CD4-positive, alpha-beta memory T cell (primary cell): Measurements from ENCODE around the gene SPZ1. TPM values are rescaled to one million over a fixed set of nuclear protein-coding genes. Genes with fewer than 3 reads are reported as not detected.

Source experiments
- CTCF ChIA-PET: fragments of 350-600 bp; sonication (Branson Sonifier 250); formaldehyde crosslinking; loops from one replicate; lab custom pipeline; 2021; ENCODE audit warnings: inconsistent platforms; ENCODE audit not compliant: partially characterized antibody; lab: Charles Lee
- POLR2A ChIA-PET: fragments of 350-600 bp; sonication (Branson Sonifier 250); formaldehyde crosslinking; loops from one replicate; lab custom pipeline; 2021; ENCODE audit not compliant: partially characterized antibody; lab: Charles Lee
- DNase-seq, 5 donors: peaks; one replicate each; pipeline versions ENCODE4 v3.0.0 to v3.0.0-alpha.2; 2020 to 2022; ENCODE audit warnings: mixed read lengths in 1 of 5
- H3K27ac ChIP-seq: one replicate; pipeline ENCODE4 v1.7.0; 2013; ENCODE audit warnings: low read depth, low read length
- H3K27me3 ChIP-seq: 2 replicates; pipeline ENCODE4 v1.7.0; 2013; ENCODE audit warnings: mild to moderate bottlenecking, low read length, moderate library complexity; ENCODE audit not compliant: insufficient read depth
- H3K36me3 ChIP-seq: 2 replicates; pipeline ENCODE4 v1.7.0; 2013; ENCODE audit warnings: mild to moderate bottlenecking, low read length, moderate library complexity; ENCODE audit not compliant: insufficient read depth
- H3K4me1 ChIP-seq: 2 replicates; pipeline ENCODE4 v1.7.0; 2013; ENCODE audit warnings: mild to moderate bottlenecking, low read length, moderate library complexity; ENCODE audit not compliant: insufficient read depth
- H3K4me3 ChIP-seq, 2 donors: one replicate each; pipeline ENCODE4 v1.7.0; 2013; ENCODE audit warnings: low read length in 2 of 2, mild to moderate bottlenecking in 1 of 2
- H3K9me3 ChIP-seq, 2 donors: one replicate each; pipeline ENCODE4 v1.7.0; 2013; ENCODE audit warnings: low read length in 2 of 2, control low read depth in 1 of 2; ENCODE audit not compliant: control insufficient read depth in 1 of 2
- H3K27ac Mint-ChIP-seq, 7 donors: one replicate each; pipeline ENCODE4 v1.8.0; 2020 to 2021; ENCODE audit warnings: mixed read lengths in 7 of 7, mild to moderate bottlenecking in 6 of 7, inconsistent platforms in 3 of 7, moderate library complexity in 3 of 7
- H3K27me3 Mint-ChIP-seq, 2 donors: one replicate each; pipeline ENCODE4 v1.8.0; 2020 to 2021; ENCODE audit warnings: mixed read lengths in 2 of 2
- H3K36me3 Mint-ChIP-seq, 2 donors: one replicate each; pipeline ENCODE4 v1.8.0; 2020 to 2021; ENCODE audit warnings: mixed read lengths in 2 of 2, inconsistent platforms in 1 of 2, mild to moderate bottlenecking in 1 of 2
- H3K4me1 Mint-ChIP-seq, 4 donors: one replicate each; pipeline ENCODE4 v1.8.0; 2020 to 2021; ENCODE audit warnings: mixed read lengths in 4 of 4, mild to moderate bottlenecking in 1 of 4
- H3K4me3 Mint-ChIP-seq, 8 donors: one replicate each; pipeline ENCODE4 v1.8.0; 2020 to 2021; ENCODE audit warnings: mixed read lengths in 8 of 8, mild to moderate bottlenecking in 7 of 8, moderate library complexity in 6 of 8, inconsistent platforms in 3 of 8
- H3K9me3 Mint-ChIP-seq, 8 donors: one replicate each; pipeline ENCODE4 v1.8.0; 2020 to 2021; ENCODE audit warnings: mixed read lengths in 8 of 8, mild to moderate bottlenecking in 5 of 8, inconsistent platforms in 3 of 8, moderate library complexity in 1 of 8
- intact Hi-C: fragments of 100-400 bp; cut with micrococcal nuclease; formaldehyde crosslinking; loops from one replicate; pipeline ENCODE4 v1.15.1; 2023
- polyA plus RNA-seq, 2 donors: library from polyadenylated mRNA; unstranded; fragments of 300-500 nt; fragmentation: Illumina TruSeq; gene quantifications; one replicate each; pipeline ENCODE4 v1.2.3, GENCODE V29; 2021
- total RNA-seq, 2 experiments: library from RNA; stranded (reverse); gene quantifications; one replicate each; pipeline ENCODE4 v1.2.3, GENCODE V29; 2021

SPZ1 gene
- total and polyA plus RNA-seq, 4 experiments from 2014 or later = not detected

DNA sequence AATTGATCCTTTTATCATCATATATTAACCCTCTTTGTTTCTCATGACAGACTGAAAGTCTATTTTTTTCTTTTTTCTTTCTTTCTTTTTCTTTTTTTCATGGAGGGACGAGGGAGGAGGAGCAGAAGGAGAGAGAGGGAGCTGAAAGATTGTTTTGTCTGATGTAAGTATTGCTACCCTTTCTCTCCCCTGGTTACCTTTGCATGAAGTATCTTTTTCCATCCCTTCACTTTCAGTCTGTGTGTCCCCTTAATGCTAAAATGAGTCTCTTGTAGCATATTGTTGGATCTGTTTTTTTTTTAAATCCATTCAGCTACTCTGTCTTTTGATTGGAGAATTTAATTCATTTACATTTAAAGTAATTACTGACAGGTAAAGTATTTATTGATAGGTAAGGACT lies 36.4 kb upstream of the SPZ1 start:
- intact Hi-C loops = no loop called here
- no peak overlapping the region for H3K27ac Mint-ChIP-seq
- POLR2A ChIA-PET = no interaction called here

DNA sequence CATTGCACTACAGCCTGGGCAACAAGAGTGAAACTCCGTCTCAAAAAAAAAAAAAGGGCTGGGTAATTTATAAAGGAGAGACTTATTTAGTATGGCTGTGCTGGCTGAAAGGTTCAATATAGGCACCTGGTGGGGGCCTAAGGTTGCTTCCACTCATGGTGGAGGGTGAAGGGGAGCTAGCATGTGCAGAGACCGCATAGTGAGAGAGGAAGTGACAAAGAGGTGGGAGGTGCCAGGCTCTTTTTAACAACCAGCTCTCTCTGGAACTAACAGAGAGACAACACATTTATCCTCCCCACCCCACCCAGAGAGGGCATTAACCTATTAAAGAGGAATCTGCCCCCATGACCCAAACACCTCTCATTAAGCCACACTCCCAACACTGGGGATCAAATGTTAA lies 35.1 kb upstream of the SPZ1 start:
- Histone ChIP-seq H3K27me3 (no peaks in the 10 kb centered on the region), H3K27ac (no peak overlapping the region), H3K9me3 (no peaks in the 10 kb centered on the region), H3K4me1 (no peaks in the 10 kb centered on the region), H3K36me3 (no peaks in the 10 kb centered on the region), H3K4me3 (no peak overlapping the region)
- intact Hi-C loops = no loop called here
- Mint-ChIP-seq H3K4me1 (peaks cover 7 to 14% (median 8%) of the 10 kb centered on the region in 4 donors), H3K4me3 (peak overlapping the region in 3 of 8 donors; percentile 30 to 57 (median 41)), H3K36me3 (no peaks in the 10 kb centered on the region), H3K9me3 (no peaks in the 10 kb centered on the region), H3K27me3 (no peaks in the 10 kb centered on the region), H3K27ac (peak overlapping the region in 4 of 7 donors; percentile 42 to 81 (median 56))
- ChIA-PET CTCF (interaction anchor here (0.8 to 4.8 kb wide), 4 partner anchors 10 to 201 kb away, joined by 3 to 23 read pairs (median 3); no protein-coding TSS in a partner anchor), POLR2A (interaction anchor here (0.6 to 1.1 kb wide), 4 partner anchors 23 to 98 kb away, joined by 3 to 4 read pairs (median 4); partner anchors contain the start of gene SERINC5)
- DNase-seq = peak in 3 of 5 donors; percentile 15 to 19 (median 16)

More for the DNA sequence above, 36.4 kb upstream of the SPZ1 start:
- Histone ChIP-seq H3K4me3 (no peak overlapping the region), H3K36me3 (no peaks in the 10 kb centered on the region), H3K4me1 (no peaks in the 10 kb centered on the region), H3K27me3 (no peaks in the 10 kb centered on the region), H3K9me3 (no peaks in the 10 kb centered on the region), H3K27ac (no peak overlapping the region)
- Mint-ChIP-seq H3K9me3 (no peaks in the 10 kb centered on the region), H3K4me1 (peaks cover 7 to 14% (median 8%) of the 10 kb centered on the region in 4 donors), H3K27me3 (no peaks in the 10 kb centered on the region), H3K36me3 (no peaks in the 10 kb centered on the region), H3K4me3 (no peak overlapping the region)
- DNase-seq = no peak
- CTCF ChIA-PET = interaction anchor here (4.8 kb wide), 1 partner anchor 24 kb away, joined by 23 read pairs; no protein-coding TSS in a partner anchor

DNA sequence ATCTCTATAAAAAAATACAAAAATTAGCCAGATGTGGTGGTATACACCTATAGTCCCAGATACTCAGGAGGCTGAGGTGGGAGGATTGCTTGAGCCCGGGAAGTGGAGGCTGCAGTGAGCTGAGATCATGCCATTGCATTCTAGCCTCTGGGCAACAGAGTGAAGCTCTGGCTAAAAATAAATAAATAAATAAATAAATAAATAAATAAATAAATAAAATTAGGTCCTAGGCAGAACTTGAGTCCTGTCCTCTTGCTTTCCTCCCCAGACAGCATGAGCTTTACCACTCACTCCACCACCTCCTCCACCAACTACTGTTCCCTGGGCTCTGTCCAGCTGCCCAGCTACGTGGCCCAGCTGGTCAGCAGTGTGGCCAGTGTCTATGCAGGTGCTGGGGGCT lies 31.6 kb upstream of the SPZ1 start:
- Mint-ChIP-seq H3K4me3 (no peak overlapping the region), H3K27me3 (no peaks in the 10 kb centered on the region), H3K9me3 (peaks cover 0 to 4% (median 0%) of the 10 kb centered on the region in 8 donors), H3K27ac (peak overlapping the region in 1 of 7 donors; percentile 68), H3K4me1 (peaks cover 4 to 11% (median 7%) of the 10 kb centered on the region in 4 donors), H3K36me3 (peaks cover 0 to 3% of the 10 kb centered on the region in 2 donors)
- no peak for DNase-seq
- CTCF ChIA-PET = interaction anchor here (1.6 to 4.8 kb wide), 2 partner anchors 19 to 205 kb away, joined by 7 to 23 read pairs; no protein-coding TSS in a partner anchor
- intact Hi-C loops = no loop called here
- H3K27ac ChIP-seq = no peak overlapping the region
- no peaks in the 10 kb centered on the region for H3K9me3 ChIP-seq
- no peak overlapping the region for H3K4me3 ChIP-seq
- H3K4me1 ChIP-seq = no peaks in the 10 kb centered on the region
- no peaks in the 10 kb centered on the region for H3K27me3 ChIP-seq
- no peaks in the 10 kb centered on the region for H3K36me3 ChIP-seq
- POLR2A ChIA-PET = interaction anchor here (1.6 kb wide), 1 partner anchor 32 kb away, joined by 3 read pairs; no protein-coding TSS in a partner anchor

DNA sequence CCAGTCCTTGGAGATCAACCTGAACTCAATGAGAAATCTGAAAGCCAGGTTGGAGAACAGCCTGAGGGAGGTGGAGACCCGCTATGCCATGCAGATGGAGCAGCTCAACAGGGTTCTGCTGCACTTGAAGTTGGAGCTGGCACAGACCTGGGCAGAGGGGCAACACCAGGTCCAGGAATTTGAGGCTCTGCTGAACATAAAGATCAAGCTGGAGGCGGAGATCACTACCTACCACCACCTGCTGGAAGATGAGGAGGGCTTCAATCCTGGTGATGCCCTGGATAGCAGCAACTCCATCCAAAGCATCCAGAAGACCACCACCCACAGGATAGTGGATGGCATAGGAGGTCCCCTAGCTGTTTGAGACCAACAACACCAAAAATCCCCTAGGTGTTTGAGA lies 30.5 kb upstream of the SPZ1 start:
- Histone ChIP-seq H3K4me1 (no peaks in the 10 kb centered on the region), H3K9me3 (no peaks in the 10 kb centered on the region), H3K36me3 (no peaks in the 10 kb centered on the region), H3K27ac (no peak overlapping the region), H3K4me3 (no peak overlapping the region), H3K27me3 (no peaks in the 10 kb centered on the region)
- POLR2A ChIA-PET = interaction anchor here (1.6 kb wide), 1 partner anchor 33 kb away, joined by 3 read pairs; no protein-coding TSS in a partner anchor
- Mint-ChIP-seq H3K27me3 (no peaks in the 10 kb centered on the region), H3K9me3 (peaks cover 0 to 4% (median under 1%) of the 10 kb centered on the region in 8 donors), H3K27ac (peak overlapping the region in 1 of 7 donors; percentile 7), H3K36me3 (peaks cover 0 to 4% of the 10 kb centered on the region in 2 donors), H3K4me1 (peaks cover 4 to 10% (median 6%) of the 10 kb centered on the region in 4 donors), H3K4me3 (no peak overlapping the region)
- CTCF ChIA-PET = interaction anchor here (0.8 to 1.6 kb wide), 2 partner anchors 197 to 206 kb away, joined by 3 to 7 read pairs; no protein-coding TSS in a partner anchor
- no peak for DNase-seq
- intact Hi-C loops = no loop called here

DNA sequence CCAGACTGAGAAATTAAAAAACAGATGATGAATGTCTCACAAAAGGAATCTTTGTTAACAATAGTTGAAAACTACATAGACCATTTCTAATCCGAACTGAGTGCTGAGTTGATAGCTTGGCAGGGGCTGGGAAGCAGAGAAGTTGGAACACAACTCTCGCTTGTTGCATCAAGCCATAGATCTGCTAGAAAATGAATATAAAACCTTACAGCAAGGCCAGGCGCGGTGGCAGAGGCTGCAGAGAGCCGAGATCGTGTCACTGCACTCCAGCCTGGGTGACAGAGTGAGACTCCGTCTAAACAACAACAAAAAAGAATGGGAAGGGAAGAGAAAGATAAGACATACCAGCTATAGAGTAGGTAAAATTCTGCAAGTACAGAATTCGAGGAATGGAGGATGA lies 28.0 kb upstream of the SPZ1 start:
- H3K36me3 ChIP-seq = no peaks in the 10 kb centered on the region
- intact Hi-C loops = no loop called here
- DNase-seq = no peak
- Mint-ChIP-seq H3K27ac (no peak overlapping the region), H3K27me3 (no peaks in the 10 kb centered on the region), H3K4me1 (no peaks in the 10 kb centered on the region), H3K4me3 (no peak overlapping the region), H3K36me3 (peaks cover 0 to 4% of the 10 kb centered on the region in 2 donors), H3K9me3 (peaks cover 0 to 4% (median under 1%) of the 10 kb centered on the region in 8 donors)
- H3K4me1 ChIP-seq = no peaks in the 10 kb centered on the region
- H3K4me3 ChIP-seq = no peak overlapping the region
- ChIA-PET POLR2A (no interaction called here), CTCF (interaction anchor here (0.9 to 1.8 kb wide), 3 partner anchors 14 to 207 kb away, joined by 3 to 5 read pairs (median 4); no protein-coding TSS in a partner anchor)
- H3K9me3 ChIP-seq = no peaks in the 10 kb centered on the region
- H3K27ac ChIP-seq = no peak overlapping the region
- no peaks in the 10 kb centered on the region for H3K27me3 ChIP-seq

DNA sequence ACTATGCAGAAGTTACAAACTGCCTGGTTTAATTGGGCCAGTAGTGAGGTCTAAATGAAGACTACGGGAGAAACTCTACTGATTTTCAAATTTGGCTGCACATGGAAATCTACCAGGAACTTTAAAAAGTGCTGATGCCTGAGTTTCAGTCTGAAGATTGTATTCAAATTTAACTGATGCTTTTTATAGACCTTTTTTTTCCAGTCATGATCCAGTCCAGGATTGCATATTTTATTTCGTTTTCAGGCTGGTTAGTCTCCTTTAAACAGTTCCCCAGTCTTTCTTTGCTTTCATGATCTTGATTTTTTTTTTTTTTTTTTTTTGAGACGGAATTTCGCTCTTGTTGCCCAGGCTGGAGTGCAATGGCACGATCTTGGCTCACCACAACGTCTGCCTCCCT lies 23.7 kb upstream of the SPZ1 start:
- H3K27ac Mint-ChIP-seq = no peak overlapping the region
- ChIA-PET CTCF (no interaction called here), POLR2A (no interaction called here)
- no peak overlapping the region for H3K27ac ChIP-seq
- no peak overlapping the region for H3K4me3 Mint-ChIP-seq
- no peaks in the 10 kb centered on the region for H3K27me3 ChIP-seq
- H3K4me1 ChIP-seq = no peaks in the 10 kb centered on the region
- H3K4me1 Mint-ChIP-seq = no peaks in the 10 kb centered on the region
- H3K36me3 Mint-ChIP-seq = peaks cover 0 to 4% of the 10 kb centered on the region in 2 donors
- H3K9me3 Mint-ChIP-seq = peaks cover 0 to 4% (median under 1%) of the 10 kb centered on the region in 8 donors
- H3K4me3 ChIP-seq = no peak overlapping the region
- H3K27me3 Mint-ChIP-seq = peaks cover 0 to 1% of the 10 kb centered on the region in 2 donors
- no peaks in the 10 kb centered on the region for H3K9me3 ChIP-seq
- intact Hi-C loops = no loop called here
- DNase-seq = no peak
- no peaks in the 10 kb centered on the region for H3K36me3 ChIP-seq

DNA sequence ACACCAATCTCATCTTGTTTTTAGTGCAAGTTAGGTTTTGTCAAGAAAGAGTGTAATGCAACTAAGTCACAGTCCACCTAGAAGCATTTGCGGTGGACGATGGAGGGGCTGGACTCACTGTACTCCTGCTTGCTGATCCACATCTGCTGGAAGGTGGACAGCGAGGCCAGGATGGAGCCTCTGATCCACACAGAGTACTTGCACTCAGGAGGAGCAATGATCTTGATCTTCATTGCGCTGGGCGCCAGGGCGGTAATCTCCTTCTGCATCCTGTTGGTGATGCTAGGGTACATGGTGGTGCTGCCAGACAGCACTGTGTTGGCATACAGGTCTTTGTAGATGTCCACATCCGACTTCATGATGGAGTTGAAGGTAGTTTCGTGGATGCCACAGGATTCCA lies 20.2 kb upstream of the SPZ1 start:
- ChIA-PET POLR2A (no interaction called here), CTCF (no interaction called here)
- Mint-ChIP-seq H3K4me1 (no peaks in the 10 kb centered on the region), H3K4me3 (no peak overlapping the region), H3K27me3 (peaks cover 0 to 1% of the 10 kb centered on the region in 2 donors), H3K27ac (peak overlapping the region in 1 of 7 donors; percentile 51), H3K36me3 (no peaks in the 10 kb centered on the region), H3K9me3 (no peaks in the 10 kb centered on the region)
- intact Hi-C loops = no loop called here
- H3K4me1 ChIP-seq = no peaks in the 10 kb centered on the region
- no peaks in the 10 kb centered on the region for H3K36me3 ChIP-seq
- no peak overlapping the region for H3K27ac ChIP-seq
- no peaks in the 10 kb centered on the region for H3K9me3 ChIP-seq
- no peak for DNase-seq
- H3K27me3 ChIP-seq = no peaks in the 10 kb centered on the region
- H3K4me3 ChIP-seq = no peak overlapping the region
